Ramos (cell line): ENCODE results near the gene BMP8A.

Experiments used
- in situ Hi-C: fragments of 300-500 bp; cut with MboI; formaldehyde crosslinking; loops from one replicate; pipeline ENCODE4 v1.14.3; 2022; ENCODE audit warnings: low sequenced_read_pairs; ENCODE audit not compliant: unreplicated experiment

The BMP8A gene

DNA sequence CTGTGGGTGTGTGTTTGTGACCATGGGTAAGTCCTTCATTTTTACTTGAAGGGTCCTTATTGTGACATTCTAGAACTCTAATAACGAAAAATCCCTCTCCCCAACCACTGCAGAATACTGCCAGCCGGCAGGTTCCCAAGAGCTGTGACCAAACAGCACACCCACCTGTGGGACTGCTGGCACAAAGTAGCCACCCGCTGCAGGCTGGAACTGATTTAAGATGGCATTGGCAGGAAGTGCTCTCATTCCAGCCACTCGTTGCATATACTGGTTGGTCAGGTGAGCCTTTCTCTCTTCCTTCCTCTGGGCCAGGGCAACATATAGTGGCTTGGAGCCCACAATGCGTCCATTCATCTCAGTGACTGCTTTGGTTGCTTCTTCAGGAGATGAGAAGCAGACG, 73.5 kb downstream of the BMP8A start:
- in situ Hi-C loops = no loop called here

DNA sequence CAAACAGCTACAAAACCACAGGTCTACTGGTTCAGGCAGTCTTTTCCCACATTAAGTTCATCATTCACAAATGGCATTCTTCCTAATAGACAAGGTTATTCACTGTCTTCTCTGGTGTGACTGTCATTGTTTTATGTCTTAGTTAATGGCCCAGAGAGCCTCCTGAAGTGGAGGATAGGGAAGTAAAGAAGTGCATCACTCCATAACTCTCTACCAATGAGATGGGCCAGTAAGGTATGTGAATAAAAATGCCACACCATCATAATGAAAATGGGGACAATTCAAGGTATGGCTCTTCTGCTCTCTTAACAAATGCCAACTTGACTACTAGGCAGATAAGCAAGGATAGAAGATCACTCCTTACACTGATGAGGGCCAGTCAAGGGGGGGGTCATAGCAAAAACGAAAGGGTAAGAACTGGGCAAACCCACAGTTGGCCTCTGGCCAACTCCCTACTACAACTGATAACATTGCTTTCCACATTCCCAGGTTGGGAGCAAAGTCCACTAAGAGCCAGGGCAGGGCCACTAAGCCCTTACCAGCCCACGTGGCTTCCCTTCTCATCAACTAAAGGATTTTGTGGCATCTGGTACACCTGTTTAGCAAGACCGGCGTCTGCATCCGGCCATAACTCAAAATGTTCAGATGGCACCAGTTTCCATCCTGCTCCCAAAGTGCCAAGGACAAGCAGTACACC, 75.2 kb downstream of the BMP8A start:
- in situ Hi-C loops = no loop called here

DNA sequence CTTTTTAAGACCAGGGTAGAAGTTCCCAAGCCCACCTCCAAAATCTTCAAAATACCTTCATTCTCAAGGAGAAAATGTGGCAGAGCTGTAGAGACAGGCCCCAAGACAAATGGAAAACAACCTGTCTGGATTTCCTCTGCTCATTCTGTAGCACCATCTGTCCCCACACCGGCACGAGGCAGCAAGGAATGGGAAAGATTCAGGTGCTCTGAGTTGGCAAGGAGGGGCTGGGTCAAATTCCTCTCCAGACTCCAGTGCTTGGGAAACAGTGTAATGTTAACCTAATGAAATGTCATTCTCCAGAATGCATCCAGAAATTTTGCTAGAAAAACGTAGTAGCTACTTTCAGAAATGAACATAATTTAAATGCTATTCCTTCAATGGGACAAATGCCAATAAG, 75.9 kb downstream of the BMP8A start:
- in situ Hi-C loops = no loop called here

DNA sequence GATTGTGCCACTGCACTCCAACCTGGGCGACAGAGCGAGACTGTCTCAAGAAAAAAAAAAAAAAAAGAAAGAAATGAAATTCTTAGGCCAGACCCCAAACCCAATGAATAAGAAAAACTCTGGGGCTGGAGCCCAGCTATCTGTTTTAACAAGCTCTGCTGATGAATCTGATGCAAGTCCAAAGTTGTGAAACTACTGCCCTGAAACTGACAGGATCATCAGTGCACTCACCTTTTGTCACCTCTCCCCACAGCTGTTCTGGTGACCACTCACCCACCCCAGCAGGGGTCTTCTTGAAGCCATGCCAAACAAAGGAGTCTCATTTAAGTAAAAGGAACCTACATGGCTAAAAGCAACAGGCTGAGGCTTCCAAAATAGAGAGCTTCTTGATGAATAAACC, 76.8 kb downstream of the BMP8A start:
- in situ Hi-C loops = no loop called here

DNA sequence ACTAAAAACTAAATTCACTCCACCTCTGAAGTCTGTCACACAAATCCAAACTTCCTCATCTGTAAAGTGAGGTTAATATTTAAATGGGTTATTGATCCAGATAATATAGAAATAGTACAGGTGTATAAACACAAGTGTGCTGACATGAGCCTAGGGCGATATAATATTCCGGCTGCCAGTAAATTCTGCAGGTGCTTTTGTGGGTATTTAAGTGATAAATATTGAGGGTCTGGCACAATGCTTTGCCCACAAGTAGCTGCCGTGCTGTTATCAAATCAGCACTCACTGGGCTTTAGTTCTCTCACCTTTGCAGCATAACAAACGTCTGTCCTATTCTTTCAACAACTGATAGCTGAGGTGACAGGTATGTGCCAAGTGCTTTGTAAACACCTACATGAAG, 77.6 kb downstream of the BMP8A start:
- in situ Hi-C loops = no loop called here

DNA sequence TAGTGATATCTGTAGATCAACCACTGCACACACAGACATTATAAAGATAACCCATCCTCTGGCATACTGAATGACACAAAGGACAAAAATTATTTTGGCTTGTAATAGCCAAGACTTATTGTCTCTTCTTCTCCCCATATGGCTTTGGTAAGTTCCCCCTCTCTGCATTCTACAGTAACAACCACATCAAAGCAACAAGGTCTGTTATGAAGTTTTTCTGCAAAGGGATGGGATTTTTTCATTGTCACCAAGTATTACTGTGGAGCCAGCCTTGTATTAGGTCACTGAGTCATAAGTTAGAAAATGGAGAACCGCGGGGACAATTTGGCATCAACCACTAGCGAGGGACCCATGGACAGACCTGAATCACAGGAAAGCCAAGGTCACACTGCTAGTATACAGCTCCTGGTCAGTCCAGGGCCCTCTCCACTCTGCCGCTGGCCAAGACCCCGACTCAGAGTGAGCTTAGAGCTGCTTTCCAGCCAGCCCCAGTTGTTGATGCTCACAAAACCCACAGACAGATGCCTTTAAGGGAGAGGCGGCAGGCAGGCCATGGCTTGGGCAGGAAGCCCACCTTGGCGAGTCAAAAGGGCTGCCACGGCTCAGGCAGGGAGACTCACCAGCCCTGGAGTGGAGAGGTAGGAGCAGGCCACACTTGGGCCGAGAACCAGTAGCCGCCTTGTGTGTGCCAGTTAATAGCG, 79.2 kb downstream of the BMP8A start:
- in situ Hi-C loops = no loop called here

DNA sequence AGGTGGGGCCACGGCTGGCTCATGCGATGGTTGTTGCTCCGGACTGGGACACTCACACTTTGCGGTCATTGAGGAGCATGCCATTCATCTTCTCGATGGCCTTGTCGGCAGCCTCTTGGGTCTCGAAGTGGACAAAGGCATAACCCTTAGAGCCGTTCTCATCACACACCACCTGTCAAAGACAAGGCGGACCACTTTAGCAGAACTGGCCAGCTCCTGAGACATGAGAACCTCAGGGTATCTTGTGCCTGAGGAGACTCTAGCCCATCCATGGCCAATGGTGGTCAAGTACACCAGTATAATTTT, 79.7 kb downstream of the BMP8A start:
- in situ Hi-C loops = no loop called here

DNA sequence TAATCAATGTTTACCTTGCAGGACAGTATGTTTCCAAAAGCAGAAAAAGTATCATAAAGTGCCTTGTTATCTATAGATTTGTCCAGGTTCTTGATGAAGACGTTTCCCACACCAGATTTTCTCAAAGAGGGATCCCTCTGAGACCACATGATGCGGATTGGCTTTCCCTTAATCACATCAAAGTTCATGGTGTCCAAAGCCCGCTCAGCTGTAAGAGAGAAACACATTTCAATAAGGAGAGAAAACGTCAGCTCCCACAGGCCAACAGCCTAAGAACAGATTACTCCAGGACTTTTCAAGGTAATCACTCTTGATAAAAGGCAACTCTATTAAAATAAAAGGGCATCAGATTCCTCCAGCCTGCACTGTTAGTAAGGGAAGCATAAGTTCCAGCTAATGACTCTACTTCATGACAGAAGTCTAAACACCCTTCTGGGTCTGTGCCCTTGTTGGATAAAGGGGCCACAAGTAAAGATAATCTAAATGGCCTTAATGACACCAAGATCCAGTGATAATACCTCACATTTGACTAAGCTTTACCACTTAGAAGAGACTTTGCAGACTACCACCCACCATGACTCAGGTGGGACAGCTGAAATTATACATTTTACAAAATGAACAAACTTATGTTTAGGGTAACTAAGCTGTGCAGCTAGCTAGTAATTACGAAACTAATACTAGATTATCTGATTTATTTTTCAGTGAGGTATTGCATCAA, 81.1 kb downstream of the BMP8A start:
- in situ Hi-C loops = no loop called here

DNA sequence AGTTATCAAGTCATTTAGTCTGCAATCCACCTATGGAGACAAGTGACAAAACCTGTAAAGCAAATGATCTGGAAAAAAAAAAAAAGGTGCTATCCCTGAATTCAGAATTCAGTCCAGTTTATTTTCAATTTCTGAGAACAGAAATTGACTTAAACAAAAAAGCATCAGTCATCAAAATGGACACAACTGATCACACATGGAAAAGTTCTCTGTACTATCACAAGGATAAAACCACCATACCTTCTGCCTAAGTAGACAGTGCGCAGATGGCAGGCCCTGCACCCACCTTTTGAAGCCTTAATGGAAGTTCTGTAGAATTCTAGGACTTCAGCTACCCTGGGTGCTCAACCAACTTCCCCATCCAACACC, 81.6 kb downstream of the BMP8A start:
- in situ Hi-C loops = no loop called here

DNA sequence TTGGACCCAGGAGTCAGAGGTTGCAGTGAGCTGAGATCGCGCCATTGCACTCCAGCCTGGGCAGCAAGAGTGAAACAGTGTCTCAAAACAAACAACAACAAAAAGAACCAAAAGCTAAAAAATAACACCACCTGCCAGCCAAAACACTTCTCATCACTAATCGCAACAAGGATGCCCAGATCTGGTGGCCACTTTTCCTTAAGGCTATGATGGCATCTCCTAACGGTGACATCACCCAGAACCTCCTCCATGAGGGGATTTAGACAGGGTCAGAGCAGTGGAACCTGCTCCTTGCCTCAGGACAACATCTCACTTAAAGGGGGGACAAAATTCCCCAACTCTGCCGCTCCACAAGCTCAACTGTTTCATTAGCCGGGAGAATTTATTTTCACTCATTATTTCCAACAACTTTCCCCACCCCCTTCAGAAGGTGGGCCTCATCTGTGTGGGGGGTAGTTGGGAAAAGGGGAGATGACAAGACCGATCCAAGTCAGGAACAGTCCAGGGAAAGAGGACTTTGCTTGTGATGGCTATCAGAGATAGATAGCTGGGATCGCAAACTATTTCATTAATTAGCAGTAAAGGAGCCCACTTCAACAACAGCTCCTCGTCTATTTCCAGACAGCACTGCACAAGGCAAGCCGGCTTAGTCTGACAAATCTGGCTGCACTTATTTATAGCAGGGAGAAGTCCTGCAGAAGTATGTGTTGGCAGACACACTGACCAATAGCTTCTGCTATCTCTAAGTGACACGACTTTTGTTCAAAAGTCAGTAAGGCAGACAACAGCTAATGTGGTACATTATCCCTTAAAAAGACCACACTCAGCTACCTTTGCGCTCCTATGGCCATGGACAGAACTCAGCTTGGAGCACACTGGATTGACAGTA, 82.5 kb downstream of the BMP8A start:
- in situ Hi-C loops = no loop called here

DNA sequence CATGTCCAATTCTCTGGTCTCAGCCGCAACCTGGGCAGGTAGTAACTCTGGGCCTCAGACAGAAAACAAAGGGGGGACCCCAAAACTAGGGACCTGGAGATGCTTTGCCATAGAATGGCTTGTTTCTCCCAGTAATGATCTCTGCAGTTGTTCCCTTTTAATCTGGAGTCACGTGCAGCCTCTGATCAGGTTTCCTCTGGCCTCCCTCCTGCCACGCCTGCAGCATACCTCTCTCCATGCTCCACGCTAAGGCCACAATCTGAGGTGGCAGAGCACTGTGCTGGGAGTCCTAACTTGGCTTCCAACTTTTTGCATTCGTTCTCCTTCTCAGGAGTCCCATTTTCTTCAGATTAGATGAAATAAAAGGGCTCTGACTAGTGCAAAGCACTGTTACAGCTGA, 83.2 kb downstream of the BMP8A start:
- in situ Hi-C loops = no loop called here
